HG03469 (cell line): ENCODE results near the gene IFI6.

Experiments used
- ATAC-seq: cut with Tn5 transposase; IDR thresholded peaks from one replicate; pipeline ENCODE4 v1.9.1; 2021; ENCODE audit warnings: mild to moderate bottlenecking, moderate library complexity, moderate number of reproducible peaks; ENCODE audit not compliant: unreplicated experiment

IFI6 gene

DNA sequence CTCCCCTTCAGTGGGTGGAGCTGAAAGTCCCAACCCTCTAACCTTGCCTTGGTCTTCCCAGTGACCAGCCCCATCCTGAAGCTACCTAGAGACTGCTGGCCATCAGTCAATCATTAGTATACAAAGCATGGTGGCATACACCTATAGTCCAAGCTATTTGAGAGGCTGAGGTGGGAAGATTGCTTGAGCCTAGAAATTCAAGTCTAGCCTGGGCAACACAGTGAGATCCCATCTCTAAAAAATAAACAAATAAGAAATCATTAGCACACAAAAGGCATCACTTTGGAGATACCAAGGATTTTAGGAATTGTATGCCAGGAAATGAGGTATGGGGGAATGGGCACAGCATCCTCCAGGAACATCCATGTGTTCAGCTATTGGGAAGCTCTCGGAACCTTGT lies 4.4 kb upstream of the IFI6 start:
- no peak for ATAC-seq

DNA sequence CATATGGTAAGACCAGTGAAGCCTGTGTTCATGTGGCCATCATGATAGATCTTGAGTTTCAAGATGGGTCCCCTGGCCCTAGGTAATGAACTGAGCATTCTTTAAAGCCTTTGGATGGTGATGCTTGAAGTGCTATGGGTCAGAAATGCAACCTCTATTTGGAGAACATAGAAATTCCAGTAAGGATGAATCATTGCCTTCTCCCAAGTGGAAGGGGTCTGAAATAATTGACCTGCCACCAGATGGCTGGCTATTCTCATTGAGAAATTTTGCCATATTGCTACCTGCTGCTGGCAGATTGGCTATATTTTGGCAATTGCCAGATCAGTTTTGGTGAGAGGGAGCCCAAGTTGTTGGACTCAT lies 739 bp upstream of the IFI6 start:
- ATAC-seq: no peak

DNA sequence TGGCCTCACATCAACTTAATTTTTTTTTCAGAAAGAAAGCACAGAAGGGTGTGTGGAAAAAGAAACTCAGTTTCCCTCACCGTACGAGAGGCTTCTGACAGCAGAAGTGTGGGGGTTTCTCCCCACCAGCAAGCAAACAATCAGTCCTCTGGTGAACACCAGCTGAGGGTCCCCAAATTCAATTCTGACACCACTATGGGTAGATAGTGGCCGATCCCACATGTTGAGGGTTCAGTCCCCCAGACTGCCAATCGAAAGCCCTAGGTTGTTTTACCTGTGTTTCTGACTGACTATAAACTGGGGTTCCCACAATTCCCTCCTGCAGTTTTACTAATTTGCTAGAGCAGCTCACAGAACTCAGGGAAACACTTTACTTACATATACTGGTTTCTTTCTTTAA lies 2.1 kb downstream of the IFI6 start:
- no peak for ATAC-seq

DNA sequence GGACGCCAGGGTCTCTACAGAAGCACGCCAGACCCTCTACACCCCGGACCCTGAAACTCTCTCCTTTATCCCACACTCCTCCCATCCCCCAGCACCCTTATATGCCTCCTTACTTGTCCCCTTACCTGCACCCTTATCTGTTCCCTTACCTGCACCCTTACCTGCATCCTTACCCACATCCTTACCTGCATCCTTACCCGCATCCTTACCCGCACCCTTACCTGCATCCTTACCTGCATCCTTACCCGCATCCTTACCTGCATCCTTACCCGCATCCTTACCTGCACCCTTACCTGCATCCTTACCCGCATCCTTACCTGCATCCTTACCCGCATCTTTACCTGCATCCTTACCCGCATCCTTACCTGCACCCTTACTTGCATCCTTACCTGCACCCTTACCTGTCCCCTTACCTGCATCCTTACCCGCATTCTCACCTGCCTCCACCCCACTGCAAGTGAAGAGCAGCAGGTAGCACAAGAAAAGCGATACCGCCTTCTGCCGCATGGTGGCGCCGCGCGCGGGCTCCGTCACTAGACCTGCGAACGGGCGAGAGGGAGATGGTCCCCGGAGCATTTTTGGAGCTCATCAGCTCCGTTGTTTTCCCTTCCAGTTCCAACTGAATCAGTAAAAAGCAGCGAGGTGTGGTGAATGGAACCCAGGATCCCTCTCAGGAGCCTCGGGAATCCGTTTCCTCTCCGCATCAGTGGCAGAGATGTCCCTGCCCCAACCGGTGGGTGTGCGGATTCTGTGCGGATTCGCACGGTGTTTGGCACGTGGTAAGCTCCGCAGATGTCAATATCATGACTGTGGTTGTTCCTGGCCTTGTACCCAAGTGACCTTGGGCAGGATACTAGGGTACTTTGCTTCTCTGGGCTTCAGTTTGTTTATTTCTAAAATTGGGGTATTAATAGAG lies 2.9 kb downstream of the IFI6 start:
- ATAC-seq: no peak

DNA sequence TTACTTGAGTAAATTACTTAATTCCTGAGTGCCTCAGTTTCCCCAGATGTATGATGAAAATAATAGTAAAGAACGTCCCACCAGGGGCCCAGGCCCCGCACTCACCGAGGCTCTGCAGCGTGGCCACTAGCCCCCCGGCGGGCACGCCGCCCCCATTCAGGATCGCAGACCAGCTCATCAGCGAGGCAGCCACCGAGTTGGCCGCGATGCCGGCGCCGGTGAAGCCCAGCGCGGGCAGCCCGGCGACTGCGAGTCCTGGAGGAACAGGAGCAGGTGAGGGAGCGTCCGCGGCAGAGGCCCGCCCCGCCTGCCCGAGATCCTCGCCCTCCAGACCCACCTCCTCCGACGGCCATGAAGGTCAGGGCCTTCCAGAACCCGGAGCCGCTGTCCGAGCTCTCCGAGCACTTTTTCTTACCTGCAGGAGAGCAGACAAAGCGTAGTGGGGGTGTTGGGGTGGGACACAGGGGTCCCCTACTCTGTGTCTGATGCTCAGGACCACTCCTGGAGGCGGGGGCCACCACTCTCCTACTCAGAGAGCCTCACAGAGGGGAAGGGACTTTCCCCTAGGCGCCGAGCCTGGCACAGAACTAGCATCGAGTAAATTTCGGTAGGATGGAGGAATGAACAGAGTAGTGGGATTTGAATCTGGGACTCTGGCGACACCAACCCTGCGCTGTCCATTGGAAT lies 3.7 kb downstream of the IFI6 start:
- no peak for ATAC-seq

DNA sequence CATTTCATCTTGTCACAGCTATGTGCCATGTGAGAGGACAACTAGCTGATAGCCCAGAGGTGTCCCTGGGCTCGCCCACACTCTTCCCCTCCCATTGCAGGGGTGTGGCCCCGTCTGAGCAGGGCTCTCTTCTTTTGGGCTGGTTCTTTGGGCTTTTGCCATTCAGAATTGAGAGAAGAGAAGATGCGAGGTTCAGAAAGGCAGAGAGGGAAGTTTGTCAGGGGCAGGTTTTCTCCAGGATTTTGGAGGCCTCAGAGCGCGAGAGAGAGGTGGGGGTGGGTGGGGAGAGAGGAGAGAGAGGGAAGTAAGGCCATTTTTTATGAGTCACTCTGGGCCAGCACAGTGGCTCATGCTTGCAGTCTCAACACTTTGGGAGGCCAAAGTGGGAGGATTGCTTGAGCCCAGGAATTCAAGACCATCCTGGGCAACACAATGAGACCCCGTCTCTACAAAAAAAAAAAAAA lies 5.2 kb downstream of the IFI6 start:
- no peak for ATAC-seq

DNA sequence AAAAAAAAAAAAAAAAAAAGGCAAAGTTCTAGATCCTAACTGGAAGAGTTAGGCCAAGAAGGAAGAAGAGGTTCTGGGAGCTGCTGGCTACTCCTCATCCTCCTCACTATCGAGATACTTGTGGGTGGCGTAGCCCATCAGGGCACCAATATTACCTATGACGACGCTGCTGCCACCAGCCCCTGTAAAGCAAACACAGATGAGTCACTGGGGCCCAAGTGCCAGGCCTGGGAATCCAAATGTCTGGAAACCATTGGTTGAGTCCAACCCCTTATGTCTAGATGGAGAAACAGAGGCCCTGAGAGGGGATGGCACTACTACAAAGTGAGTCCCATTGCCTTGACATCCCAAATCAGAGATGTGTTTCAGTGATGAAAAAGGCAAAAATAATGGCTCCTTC lies 5.7 kb downstream of the IFI6 start:
- no peak for ATAC-seq

DNA sequence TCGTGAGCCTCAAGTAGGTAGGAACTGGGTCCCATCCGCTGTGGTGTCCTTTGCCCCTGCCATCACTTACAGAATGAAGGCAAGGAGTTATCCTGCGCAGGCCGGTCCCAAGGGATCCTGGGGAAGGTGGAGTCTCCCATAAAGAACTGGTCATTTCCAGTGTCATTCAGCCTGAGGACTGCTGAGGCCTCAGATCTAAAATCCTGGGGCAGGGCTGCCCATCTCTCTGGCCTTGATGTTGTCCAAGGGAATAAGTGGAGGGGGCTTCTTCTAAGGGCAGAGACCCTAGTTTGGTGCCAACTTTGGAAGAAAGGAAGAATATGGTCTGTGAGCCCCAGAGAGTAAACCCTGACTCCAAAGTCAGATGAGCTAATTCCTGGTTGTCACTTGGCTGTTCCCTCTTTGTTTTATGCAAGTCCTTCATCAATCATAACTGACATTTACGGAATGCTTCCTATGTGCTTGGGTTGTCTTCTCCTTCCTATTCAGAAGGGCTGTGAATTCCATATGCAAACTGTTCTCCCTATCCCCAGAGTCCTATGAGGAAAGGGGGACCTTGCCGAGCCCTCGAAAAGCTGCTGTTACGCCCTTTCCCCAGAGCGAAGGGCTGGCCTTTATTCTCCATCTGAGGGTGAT lies 6.9 kb downstream of the IFI6 start:
- no peak for ATAC-seq

DNA sequence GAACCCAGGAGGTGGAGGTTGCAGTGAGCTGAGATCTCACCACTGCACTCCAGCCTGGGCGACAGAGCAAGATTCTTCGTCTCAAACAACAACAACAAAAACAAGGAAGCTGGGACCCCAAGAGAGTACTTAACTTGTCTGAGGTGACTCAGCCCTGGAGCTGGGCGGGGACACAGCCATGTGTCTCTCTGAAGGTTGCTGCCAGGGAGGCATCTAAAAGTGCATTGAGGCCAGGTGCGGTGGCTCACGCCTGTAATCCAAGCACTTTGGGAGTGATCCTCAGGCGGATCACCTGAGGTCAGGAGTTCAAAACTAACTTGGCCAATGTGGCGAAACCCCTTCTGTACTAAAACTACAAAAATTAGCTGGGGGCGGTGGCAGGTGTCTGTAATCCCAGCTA lies 7.7 kb downstream of the IFI6 start:
- no peak for ATAC-seq

DNA sequence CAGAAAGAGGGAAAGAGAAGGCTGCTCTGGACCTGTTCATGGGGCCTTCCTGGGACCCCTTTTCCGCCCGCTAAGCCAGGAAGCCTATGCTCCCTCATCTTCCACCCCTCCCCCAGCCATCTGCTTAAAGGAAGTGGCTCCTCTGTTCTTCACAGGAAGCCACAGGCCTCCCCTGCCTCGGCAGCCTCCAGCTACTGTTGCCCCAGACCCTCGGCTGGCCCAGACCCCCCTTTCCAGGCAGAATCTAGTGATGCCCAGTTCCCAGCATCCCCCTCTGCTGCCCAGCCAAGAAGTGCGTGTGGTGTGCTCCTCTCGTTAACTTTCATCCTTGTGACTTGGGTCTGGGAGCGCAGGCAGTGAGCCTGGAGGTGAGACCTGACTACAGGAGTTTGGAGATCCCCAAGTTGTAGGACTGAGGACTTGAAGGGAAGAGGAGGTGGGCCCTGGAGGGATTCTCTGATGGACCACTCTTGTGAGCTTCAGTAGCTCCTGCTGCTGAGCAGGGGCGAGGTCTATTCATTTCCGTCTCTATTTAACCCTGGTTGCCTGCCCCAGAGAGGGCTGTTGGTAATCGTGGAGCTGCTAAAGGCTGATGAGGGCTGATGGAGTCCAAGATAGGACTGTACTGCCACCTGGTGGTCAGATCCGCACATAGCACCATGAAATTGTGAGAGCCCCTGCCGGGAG lies 9.1 kb downstream of the IFI6 start:
- ATAC-seq: no peak

DNA sequence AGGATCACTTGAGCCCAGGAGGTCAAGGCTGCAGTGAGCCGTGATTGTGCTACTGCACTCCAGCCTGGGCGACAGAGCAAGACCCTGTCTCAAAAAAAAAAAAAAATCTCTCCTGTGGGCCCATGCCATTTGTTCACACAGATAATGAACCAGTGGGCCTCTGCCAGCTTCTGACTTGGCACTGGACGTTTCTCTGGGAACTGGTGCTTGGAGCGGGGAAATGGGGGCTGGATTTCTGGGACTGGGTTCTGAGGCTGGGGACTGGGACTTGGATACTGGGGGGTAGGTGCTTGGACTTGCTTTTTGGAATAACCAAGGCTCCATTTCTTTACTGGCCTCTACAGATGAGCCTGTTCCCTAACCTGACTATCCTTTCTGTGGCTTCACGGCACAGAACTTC lies 9.7 kb downstream of the IFI6 start:
- ATAC-seq: no peak

DNA sequence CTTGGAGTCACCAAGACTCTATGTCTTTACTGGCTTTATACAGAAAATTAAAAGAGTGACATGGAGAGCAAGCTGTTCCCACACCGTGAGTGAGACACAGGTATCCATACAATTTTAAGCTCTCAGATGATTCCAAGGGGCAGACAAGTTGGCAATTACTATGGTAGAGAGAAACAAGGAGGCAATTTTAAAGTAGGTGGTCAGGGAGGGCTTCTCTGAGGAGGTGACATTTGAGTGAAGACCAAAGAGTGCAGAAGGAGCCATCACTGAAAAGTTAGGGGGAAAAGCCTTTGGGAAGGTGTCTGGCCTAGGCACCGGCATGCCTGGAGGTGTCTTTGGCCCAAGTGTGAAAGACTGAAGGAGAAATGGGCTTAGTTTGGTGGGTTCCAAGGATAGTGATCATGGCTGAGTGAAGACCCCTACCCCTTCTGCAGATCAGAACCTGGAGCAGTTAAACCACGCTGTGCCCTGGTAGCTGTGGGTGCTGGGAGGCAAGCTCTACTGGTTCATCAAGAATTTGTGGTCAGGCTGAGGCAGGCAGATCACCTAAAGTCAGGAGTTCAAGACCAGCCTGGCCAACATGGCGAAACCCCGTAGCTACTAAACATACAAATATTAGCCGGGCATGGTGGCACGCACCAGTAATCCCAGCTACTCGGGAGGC lies 10.4 kb downstream of the IFI6 start:
- no peak for ATAC-seq

DNA sequence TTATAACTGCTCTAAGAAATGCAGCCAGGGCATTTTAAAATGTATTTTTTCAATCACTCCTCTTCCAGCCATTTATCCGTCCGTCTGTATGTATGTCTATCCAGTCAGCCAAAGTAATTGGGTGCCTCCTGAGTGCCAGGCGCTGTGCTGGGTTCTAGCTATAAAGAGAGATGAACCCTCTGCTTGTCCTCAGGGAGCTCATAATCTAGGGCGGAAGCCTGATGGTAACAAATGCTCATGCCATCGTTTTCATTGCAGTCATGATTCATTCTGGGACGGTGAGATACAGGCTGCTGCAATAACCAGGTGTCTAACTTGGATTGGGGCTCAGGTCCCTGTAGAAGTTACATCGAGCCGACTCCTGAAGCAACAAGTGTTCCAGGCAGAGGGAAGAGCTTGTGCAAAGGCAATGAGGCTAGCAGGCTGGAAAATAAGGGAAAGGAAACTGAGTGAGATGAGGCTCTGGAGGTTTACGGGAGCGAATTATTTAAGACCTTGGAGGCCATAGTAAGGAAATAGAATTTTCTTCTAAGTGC lies 11.6 kb downstream of the IFI6 start:
- ATAC-seq: no peak

DNA sequence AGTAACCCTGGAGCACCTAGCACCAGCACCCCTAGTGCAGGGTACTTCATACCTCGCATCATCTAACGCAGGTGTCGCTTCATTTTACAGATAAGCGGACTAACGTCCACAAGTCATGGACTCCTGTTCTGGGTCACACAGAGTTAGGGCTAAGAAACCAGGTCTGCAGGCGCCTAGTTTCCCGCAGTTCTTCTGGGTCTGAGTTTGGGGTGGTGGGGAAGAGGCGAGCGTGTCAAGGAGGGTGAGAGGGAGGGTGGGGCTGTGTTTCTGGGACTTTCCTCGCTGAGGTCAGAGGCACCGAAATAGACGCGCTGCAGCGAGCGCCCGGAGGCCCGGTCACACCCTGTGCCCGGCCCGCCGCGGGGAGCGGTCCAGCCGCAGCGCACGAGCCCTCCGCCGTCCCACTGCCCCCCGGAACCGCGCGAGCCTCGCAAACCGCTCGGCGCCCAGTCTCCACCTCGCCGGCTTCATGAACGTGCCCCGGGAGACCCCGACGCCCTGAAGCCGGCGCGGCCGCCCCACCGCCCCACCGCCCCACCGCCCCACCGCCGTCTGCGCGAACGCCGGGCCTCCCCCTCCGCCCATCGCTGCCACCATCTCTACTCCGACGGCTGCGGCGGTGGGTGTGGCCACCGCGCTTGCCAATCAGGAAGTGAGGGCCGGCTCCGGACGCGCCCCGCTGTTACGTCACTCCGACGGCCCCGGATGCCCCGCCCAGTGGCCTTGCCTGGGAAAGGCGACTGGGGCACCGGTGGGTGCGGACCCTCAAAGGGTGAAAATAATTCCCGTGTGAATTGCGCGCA lies 12.3 kb downstream of the IFI6 start:
- peak; percentile 49 for ATAC-seq

DNA sequence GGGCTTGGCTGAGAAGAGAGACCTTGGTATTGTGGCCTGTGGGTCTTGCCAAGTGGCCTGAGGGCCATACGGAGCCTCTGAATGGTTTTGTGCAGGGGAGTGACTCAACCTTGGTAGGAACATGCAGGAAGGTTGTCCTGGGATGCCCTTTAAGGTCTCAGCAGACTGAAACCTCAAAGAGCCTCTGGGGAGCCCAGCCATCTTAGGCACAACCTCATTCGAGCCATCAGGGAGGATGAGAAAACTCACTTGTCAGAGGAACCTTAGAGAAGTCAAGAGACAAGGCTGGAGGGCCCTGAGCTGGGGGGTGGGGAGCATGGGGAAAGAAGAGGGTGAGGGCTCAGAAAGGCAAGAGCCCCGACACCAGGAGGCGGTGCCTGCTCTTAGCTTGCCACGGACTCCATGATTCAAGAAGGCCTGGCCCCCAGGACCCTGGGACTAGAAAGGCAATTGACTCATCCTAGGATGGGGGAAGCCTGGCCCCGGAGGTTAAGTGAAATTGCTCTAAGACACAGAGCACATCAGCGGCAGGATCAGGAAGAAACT lies 13.0 kb downstream of the IFI6 start:
- ATAC-seq: no peak

DNA sequence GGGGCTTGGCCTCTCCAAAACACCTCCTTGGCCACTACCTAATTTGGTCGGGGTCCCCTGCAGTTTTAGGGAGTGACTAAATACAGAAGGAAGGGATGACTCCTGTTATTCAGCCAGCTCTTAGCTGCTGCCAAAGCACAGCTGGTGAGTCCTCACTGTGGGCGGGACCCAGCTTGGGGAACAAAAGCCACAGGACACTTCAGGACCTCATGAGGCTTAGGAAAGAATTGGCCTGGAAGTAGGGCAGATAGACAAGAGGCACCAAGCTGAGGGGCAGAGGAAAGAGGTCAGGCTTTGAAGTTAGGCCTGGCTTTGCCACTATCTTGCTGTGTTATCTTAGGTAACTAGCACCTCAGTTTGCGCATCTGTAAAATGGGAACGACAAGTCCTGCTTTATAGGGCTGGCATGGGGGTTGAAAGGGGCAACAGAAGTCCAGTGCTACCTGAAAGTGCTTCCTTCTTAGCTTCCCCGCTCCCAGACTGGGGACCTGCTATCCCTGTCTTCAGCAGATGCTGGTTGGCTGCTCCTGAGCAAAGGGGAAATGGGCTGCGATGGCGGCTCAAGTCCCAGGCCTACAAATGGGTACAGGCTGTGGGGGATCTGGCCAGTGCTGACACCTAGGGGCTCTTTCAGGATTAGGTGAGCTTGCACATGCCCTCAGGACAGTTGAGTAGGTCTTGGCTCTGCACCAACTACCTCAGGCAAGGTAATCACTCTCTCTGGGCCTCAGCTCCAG lies 15.7 kb downstream of the IFI6 start:
- no peak for ATAC-seq

DNA sequence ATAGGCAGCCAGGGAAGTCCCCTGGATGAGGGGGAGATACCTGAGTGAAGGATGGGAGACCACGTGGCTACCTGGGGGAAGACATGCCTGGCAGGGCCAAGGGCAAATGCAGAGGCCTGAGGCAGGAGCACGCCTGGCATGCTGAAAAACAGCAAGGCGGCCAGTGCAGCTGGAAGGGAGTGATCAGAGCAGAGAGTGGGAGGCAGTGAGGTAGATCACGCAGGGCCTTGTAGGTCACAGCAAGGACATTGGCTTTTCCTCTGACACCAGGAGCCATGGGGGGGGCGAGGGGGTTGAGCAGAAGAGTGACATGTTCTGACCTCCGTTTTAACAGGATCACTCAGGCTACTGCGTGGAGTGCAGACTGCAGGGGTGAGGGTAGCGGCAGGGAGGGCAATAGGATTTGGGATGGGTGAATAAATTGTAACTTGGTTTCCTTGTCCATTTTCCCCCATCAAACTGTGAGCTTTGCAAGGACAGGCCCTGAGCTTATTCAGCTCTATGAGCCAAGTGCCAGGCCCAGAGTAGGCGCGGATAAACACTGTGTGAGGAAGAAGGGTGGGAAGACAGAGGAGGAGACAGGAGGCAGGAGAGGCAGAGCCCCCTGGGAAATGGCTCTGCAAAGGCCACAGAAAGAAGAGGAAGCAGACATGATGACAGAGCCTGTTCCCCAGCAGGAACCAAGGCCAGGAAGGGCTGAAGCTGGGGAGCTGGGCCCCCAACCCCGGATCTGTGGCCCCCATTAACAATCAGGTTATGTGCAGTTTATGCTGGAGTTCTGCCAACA lies 16.6 kb downstream of the IFI6 start:
- no peak for ATAC-seq
